Suprapubic skin (tissue), 4 donors: ENCODE measurements around the gene NEGR1. TPM values are rescaled to one million over a fixed set of nuclear protein-coding genes. Genes with fewer than 3 reads are reported as not detected.

ENCODE experiments used
- DNase-seq, 2 donors: peaks; one replicate each; pipeline ENCODE4 v3.0.0-alpha.2; 2019; ENCODE audit warnings: low spot score in 2 of 2
- H3K27ac ChIP-seq: fragments of 200-600 bp; sonication (generic); one replicate; pipeline ENCODE4 v1.5.1; 2019
- H3K27me3 ChIP-seq: fragments of 200-600 bp; sonication (generic); one replicate; pipeline ENCODE4 v1.5.1; 2019
- H3K36me3 ChIP-seq: fragments of 200-600 bp; sonication (generic); one replicate; pipeline ENCODE4 v1.5.1; 2019
- H3K4me1 ChIP-seq: fragments of 200-600 bp; sonication (generic); one replicate; pipeline ENCODE4 v1.5.1; 2019
- H3K4me3 ChIP-seq: fragments of 200-600 bp; sonication (generic); one replicate; pipeline ENCODE4 v1.5.1; 2019; ENCODE audit warnings: mild to moderate bottlenecking
- H3K9me3 ChIP-seq: fragments of 200-600 bp; sonication (generic); one replicate; pipeline ENCODE4 v1.5.1; 2019
- EP300 ChIP-seq: sonication (generic); formaldehyde crosslinking; IDR thresholded peaks from one replicate; pipeline ENCODE4 v1.6.1; 2017; ENCODE audit warnings: antibody characterized with exemption
- POLR2A ChIP-seq, 2 donors: fragments of 450-650 bp; IDR thresholded peaks; one replicate each; pipeline ENCODE4 v1.6.1; 2017; ENCODE audit warnings: antibody characterized with exemption in 2 of 2, mild to moderate bottlenecking in 2 of 2, moderate library complexity in 2 of 2
- POLR2AphosphoS5 ChIP-seq, 3 donors: sonication (generic); formaldehyde crosslinking; IDR thresholded peaks; one replicate each; pipeline ENCODE4 v1.6.1; 2017; ENCODE audit warnings: antibody characterized with exemption in 3 of 3
- WGBS: methylation state at CpG from one replicate; pipeline ENCODE4 v1.1.5; 2018; 5-methylcytosine and 5-hydroxymethylcytosine counted together
- total RNA-seq, 4 donors: library from RNA; depleted of rRNA; stranded (reverse); fragments of >200 nt; gene quantifications; one replicate each; pipeline ENCODE4 v1.1.0, GENCODE V29; 2016
- TF ChIP-seq, protein P1 (sequence below), 2 donors: fragments of 200-600 bp in 1 of 2; fragments of 450-650 bp in 1 of 2; sonication (generic) in 1 of 2; IDR thresholded peaks; one replicate each; pipeline ENCODE4 v1.5.1; 2016 to 2019; ENCODE audit warnings: antibody characterized with exemption in 2 of 2, mild to moderate bottlenecking in 1 of 2, moderate library complexity in 1 of 2

NEGR1 gene
- total RNA-seq, 4 donors from 2014 or later, result 3.0 to 9.9 (median 3.8) TPM

DNA sequence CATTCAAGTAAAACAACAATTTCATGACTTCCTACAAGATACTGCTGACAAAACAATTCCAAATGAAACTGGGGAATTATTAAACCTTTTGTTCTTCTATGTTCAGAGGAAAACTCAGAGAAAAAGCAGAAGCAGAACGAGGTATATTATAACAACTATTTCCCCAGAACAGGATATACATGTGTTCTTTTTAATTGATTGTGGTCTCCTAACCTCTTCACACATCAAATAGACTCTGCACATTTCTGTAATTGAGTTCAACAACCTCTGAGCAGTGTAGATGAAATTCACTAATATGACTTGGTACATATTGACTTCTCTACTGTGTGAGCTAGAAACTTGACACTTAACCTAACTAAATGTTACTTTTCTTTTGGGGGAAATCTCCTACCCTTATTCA, 584.2 kb downstream of the NEGR1 start:
- Histone ChIP-seq H3K4me3 (no peak overlapping the region), H3K9me3 (no peaks in the 10 kb centered on the region), H3K4me1 (no peaks in the 10 kb centered on the region), H3K27me3 (no peaks in the 10 kb centered on the region), H3K36me3 (no peaks in the 10 kb centered on the region), H3K27ac (no peak overlapping the region)
- 73% methylated on average over 1 of the region's 1 CpG for WGBS
- TF ChIP-seq EP300, result no peak
- TF ChIP-seq, protein P1, sequence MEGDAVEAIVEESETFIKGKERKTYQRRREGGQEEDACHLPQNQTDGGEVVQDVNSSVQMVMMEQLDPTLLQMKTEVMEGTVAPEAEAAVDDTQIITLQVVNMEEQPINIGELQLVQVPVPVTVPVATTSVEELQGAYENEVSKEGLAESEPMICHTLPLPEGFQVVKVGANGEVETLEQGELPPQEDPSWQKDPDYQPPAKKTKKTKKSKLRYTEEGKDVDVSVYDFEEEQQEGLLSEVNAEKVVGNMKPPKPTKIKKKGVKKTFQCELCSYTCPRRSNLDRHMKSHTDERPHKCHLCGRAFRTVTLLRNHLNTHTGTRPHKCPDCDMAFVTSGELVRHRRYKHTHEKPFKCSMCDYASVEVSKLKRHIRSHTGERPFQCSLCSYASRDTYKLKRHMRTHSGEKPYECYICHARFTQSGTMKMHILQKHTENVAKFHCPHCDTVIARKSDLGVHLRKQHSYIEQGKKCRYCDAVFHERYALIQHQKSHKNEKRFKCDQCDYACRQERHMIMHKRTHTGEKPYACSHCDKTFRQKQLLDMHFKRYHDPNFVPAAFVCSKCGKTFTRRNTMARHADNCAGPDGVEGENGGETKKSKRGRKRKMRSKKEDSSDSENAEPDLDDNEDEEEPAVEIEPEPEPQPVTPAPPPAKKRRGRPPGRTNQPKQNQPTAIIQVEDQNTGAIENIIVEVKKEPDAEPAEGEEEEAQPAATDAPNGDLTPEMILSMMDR (IDR thresholded peaks at IDR 0.05), result no peak
- TF ChIP-seq POLR2AphosphoS5 (IDR thresholded peaks at IDR 0.05), result no peak
- no peak for TF ChIP-seq POLR2A (IDR thresholded peaks at IDR 0.05)
- no peak for DNase-seq

GRCh38 chr1:71695821-71696220, 586.5 kb downstream of the NEGR1 start:
- H3K27me3 ChIP-seq, result no peaks in the 10 kb centered on the region
- DNase-seq, result no peak
- WGBS, result 93% methylated on average over 1 of the region's 1 CpG
- H3K27ac ChIP-seq, result no peak overlapping the region
- H3K36me3 ChIP-seq, result no peaks in the 10 kb centered on the region
- no peaks in the 10 kb centered on the region for H3K4me1 ChIP-seq
- no peak overlapping the region for H3K4me3 ChIP-seq
- no peaks in the 10 kb centered on the region for H3K9me3 ChIP-seq
- TF ChIP-seq, protein P1 (IDR thresholded peaks at IDR 0.05), result no peak
- no peak for TF ChIP-seq EP300
- TF ChIP-seq POLR2AphosphoS5 (IDR thresholded peaks at IDR 0.05), result no peak
- no peak for TF ChIP-seq POLR2A (IDR thresholded peaks at IDR 0.05)

- no peaks in the 10 kb centered on the region for H3K27me3 ChIP-seq
- H3K4me1 ChIP-seq, result no peaks in the 10 kb centered on the region
- no peak for DNase-seq
- no peaks in the 10 kb centered on the region for H3K9me3 ChIP-seq
- TF ChIP-seq, protein P1 (IDR thresholded peaks at IDR 0.05), result no peak
- no peak overlapping the region for H3K27ac ChIP-seq
- 92% methylated on average over 1 of the region's 1 CpG for WGBS
- H3K36me3 ChIP-seq, result no peaks in the 10 kb centered on the region
- no peak overlapping the region for H3K4me3 ChIP-seq
Observed at GRCh38 chr1:71695084-71695483, 587.3 kb downstream of the NEGR1 start.

GRCh38 chr1:71693581-71693980, 588.8 kb downstream of the NEGR1 start:
- no peaks in the 10 kb centered on the region for H3K36me3 ChIP-seq
- no peaks in the 10 kb centered on the region for H3K4me1 ChIP-seq
- no peaks in the 10 kb centered on the region for H3K27me3 ChIP-seq
- no peak overlapping the region for H3K27ac ChIP-seq
- H3K4me3 ChIP-seq, result no peak overlapping the region
- TF ChIP-seq POLR2AphosphoS5 (IDR thresholded peaks at IDR 0.05), result no peak
- TF ChIP-seq EP300, result no peak
- TF ChIP-seq POLR2A (IDR thresholded peaks at IDR 0.05), result no peak
- TF ChIP-seq, protein P1 (IDR thresholded peaks at IDR 0.05), result no peak
- H3K9me3 ChIP-seq, result no peaks in the 10 kb centered on the region
- no peak for DNase-seq

- TF ChIP-seq POLR2AphosphoS5 (IDR thresholded peaks at IDR 0.05) (no peak), EP300 (no peak), POLR2A (IDR thresholded peaks at IDR 0.05) (no peak)
- TF ChIP-seq, protein P1 (IDR thresholded peaks at IDR 0.05), result no peak
- no peak overlapping the region for H3K4me3 ChIP-seq
- no peak for DNase-seq
- H3K27me3 ChIP-seq, result no peaks in the 10 kb centered on the region
- no peak overlapping the region for H3K27ac ChIP-seq
- WGBS, result 90% methylated on average over 2 of the region's 2 CpGs
- no peaks in the 10 kb centered on the region for H3K4me1 ChIP-seq
- H3K9me3 ChIP-seq, result no peaks in the 10 kb centered on the region
- no peaks in the 10 kb centered on the region for H3K36me3 ChIP-seq
Observed at GRCh38 chr1:71689635-71690034, 592.7 kb downstream of the NEGR1 start.
